PC-9 (cell line): Measurements from ENCODE around the gene CAPN9. TPM values are rescaled to one million over a fixed set of nuclear protein-coding genes. Genes with fewer than 3 reads are reported as not detected.
"Not testable (repeated sequence)": the region's sequence is repeated elsewhere in the genome, so short reads cannot be mapped to it uniquely, and the experiment has no call there.

ENCODE experiments used
- BruUV-seq: library from RNA; stranded (reverse); fragments of 400-500 nt; replicated peaks from 2 replicates; lab custom pipeline; 2021; lab: Mats Ljungman, UMichigan
- CTCF ChIA-PET: fragments of 300-600 bp; sonication (Branson Sonifier 250); formaldehyde crosslinking; loops from one replicate; lab custom pipeline; 2022; ENCODE audit warnings: antibody characterized with exemption; lab: Charles Lee
- POLR2A ChIA-PET: fragments of 300-600 bp; sonication (Branson Sonifier 250); formaldehyde crosslinking; loops from one replicate; lab custom pipeline; 2022; ENCODE audit warnings: antibody characterized with exemption; ENCODE audit not compliant: unreplicated experiment; lab: Charles Lee
- DNase-seq, 2 experiments: peaks; one replicate each; pipeline versions ENCODE4 v3.0.0 to v3.0.0-alpha.2; 2015 to 2022; ENCODE audit warnings: mixed read lengths in 1 of 2
- H2AFZ ChIP-seq: fragments of 200-600 bp; sonication (generic); 2 replicates; pipeline ENCODE4 v1.8.1; 2017; ENCODE audit warnings: antibody characterized with exemption
- H3F3A ChIP-seq: fragments of 200-600 bp; sonication (generic); 2 replicates; pipeline ENCODE4 v1.8.1; 2017; ENCODE audit warnings: antibody characterized with exemption, mild to moderate bottlenecking, low read depth; ENCODE audit not compliant: insufficient read depth
- H3K27ac ChIP-seq: fragments of 200-600 bp; sonication (generic); 2 replicates; pipeline ENCODE4 v1.6.1; 2016; ENCODE audit warnings: mixed run types
- H3K27me3 ChIP-seq: fragments of 200-600 bp; sonication (generic); 2 replicates; pipeline ENCODE4 v1.6.1; 2016; ENCODE audit warnings: low read depth, mixed run types; ENCODE audit not compliant: insufficient read depth
- H3K36me3 ChIP-seq: fragments of 200-600 bp; sonication (generic); 2 replicates; pipeline ENCODE4 v1.6.1; 2016; ENCODE audit warnings: low read depth, mixed run types
- H3K4me1 ChIP-seq: fragments of 200-600 bp; sonication (generic); replicated peaks from 2 replicates; pipeline ENCODE4 v1.6.1; 2016; ENCODE audit warnings: mixed run types; ENCODE audit not compliant: insufficient read depth
- H3K4me2 ChIP-seq: fragments of 200-600 bp; sonication (generic); 2 replicates; pipeline ENCODE4 v1.6.1; 2017; ENCODE audit warnings: mixed run types
- H3K4me3 ChIP-seq: fragments of 200-600 bp; sonication (generic); 2 replicates; pipeline ENCODE4 v1.6.1; 2016; ENCODE audit warnings: mixed run types
- H3K79me2 ChIP-seq: fragments of 200-600 bp; sonication (generic); 2 replicates; pipeline ENCODE4 v1.6.1; 2017; ENCODE audit warnings: low read depth, mixed run types
- H3K9me2 ChIP-seq: fragments of 200-600 bp; sonication (generic); 2 replicates; pipeline ENCODE4 v1.8.1; 2017; ENCODE audit warnings: mild to moderate bottlenecking; ENCODE audit not compliant: insufficient read depth
- H3K9me3 ChIP-seq: fragments of 200-600 bp; sonication (generic); 2 replicates; pipeline ENCODE4 v1.8.1; 2016; ENCODE audit warnings: low read depth; ENCODE audit not compliant: insufficient read depth
- H4K20me1 ChIP-seq: fragments of 200-600 bp; sonication (generic); 2 replicates; pipeline ENCODE4 v1.8.1; 2017; ENCODE audit not compliant: insufficient read depth
- EZH2 ChIP-seq: fragments of 200-600 bp; sonication (generic); IDR thresholded peaks from 2 replicates; pipeline ENCODE4 v1.8.0; 2017; ENCODE audit warnings: antibody characterized with exemption, low read depth
- intact Hi-C: fragments of 100-400 bp; cut with micrococcal nuclease; formaldehyde crosslinking; loops from one replicate; pipeline ENCODE4 v1.10.0; 2022; ENCODE audit not compliant: unreplicated experiment
- total RNA-seq: library from RNA; stranded (reverse); gene quantifications from 2 replicates; pipeline ENCODE4 v1.2.3, GENCODE V29; 2021
- TF ChIP-seq, protein P1 (sequence below): fragments of 200-600 bp; sonication (generic); conservative IDR thresholded peaks from 2 replicates; pipeline ENCODE4 v1.6.1; 2017; ENCODE audit warnings: mixed run types, antibody characterized with exemption, mild to moderate bottlenecking, moderate library complexity

CAPN9 gene
- total RNA-seq, 1 experiment from 2014 or later: not detected

DNA sequence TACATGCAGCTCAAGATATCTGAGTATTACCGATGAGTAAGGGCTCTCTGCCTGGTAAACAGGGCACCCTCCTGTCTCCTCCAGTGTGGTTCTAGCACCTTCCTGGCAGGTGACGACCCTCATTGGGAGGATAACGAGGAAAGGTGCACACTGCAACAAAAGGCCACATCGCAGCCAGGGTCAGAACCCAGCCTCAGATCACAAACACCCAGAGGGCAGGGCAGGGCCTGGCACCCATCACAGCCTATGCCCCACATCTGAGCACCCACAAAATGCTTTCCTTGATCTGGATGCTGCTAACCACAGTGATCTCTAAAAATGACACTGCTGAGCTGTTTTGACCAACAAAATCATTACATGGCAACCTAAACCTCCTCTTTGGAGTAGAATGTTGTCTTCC is 97.4 kb downstream of the CAPN9 start:
- intact Hi-C loops: no loop called here
- Histone ChIP-seq H3K79me2 (no peaks in the 10 kb centered on the region), H2AFZ (no peak overlapping the region), H3K4me2 (no peak overlapping the region), H3F3A (no peaks in the 10 kb centered on the region), H3K27ac (no peak overlapping the region), H4K20me1 (no peaks in the 10 kb centered on the region), H3K9me2 (no peaks in the 10 kb centered on the region), H3K4me3 (no peak overlapping the region), H3K4me1 (no peaks in the 10 kb centered on the region), H3K36me3 (no peaks in the 10 kb centered on the region), H3K9me3 (no peaks in the 10 kb centered on the region), H3K27me3 (no peaks in the 10 kb centered on the region)
- ChIA-PET CTCF (no interaction called here), POLR2A (no interaction called here)
- TF ChIP-seq, protein P1, sequence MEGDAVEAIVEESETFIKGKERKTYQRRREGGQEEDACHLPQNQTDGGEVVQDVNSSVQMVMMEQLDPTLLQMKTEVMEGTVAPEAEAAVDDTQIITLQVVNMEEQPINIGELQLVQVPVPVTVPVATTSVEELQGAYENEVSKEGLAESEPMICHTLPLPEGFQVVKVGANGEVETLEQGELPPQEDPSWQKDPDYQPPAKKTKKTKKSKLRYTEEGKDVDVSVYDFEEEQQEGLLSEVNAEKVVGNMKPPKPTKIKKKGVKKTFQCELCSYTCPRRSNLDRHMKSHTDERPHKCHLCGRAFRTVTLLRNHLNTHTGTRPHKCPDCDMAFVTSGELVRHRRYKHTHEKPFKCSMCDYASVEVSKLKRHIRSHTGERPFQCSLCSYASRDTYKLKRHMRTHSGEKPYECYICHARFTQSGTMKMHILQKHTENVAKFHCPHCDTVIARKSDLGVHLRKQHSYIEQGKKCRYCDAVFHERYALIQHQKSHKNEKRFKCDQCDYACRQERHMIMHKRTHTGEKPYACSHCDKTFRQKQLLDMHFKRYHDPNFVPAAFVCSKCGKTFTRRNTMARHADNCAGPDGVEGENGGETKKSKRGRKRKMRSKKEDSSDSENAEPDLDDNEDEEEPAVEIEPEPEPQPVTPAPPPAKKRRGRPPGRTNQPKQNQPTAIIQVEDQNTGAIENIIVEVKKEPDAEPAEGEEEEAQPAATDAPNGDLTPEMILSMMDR: no peak
- TF ChIP-seq EZH2: no peak
- no peak for DNase-seq
- BruUV-seq: no TSS peak

DNA sequence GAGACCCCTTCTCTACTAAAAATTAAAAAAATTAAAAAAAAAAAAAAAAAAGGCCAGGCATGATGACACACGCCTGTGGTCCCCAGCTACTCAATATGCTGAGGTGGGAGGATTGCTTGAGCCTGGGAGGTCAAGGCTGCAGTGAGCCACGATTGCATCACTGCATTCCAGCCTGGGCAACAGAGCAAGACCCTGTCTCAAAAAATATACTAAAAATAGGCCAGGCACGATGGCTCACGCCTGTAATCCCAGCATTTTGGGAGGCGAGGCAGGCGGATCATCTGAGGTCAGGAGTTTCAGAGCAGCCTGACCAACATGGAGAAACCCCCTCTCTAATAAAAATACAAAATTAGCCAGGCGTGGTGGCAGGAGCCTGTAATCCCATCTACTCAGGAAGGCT is 98.0 kb downstream of the CAPN9 start:
- H3K79me2 ChIP-seq, CTCF ChIA-PET, H3K4me2 ChIP-seq, H2AFZ ChIP-seq, H3K9me2 ChIP-seq, H3K4me3 ChIP-seq, POLR2A ChIA-PET, H3K27me3 ChIP-seq, BruUV-seq, H3F3A ChIP-seq, H3K4me1 ChIP-seq, H4K20me1 ChIP-seq, H3K36me3 ChIP-seq, DNase-seq, intact Hi-C loops, H3K27ac ChIP-seq, H3K9me3 ChIP-seq: not testable (repeated sequence)

DNA sequence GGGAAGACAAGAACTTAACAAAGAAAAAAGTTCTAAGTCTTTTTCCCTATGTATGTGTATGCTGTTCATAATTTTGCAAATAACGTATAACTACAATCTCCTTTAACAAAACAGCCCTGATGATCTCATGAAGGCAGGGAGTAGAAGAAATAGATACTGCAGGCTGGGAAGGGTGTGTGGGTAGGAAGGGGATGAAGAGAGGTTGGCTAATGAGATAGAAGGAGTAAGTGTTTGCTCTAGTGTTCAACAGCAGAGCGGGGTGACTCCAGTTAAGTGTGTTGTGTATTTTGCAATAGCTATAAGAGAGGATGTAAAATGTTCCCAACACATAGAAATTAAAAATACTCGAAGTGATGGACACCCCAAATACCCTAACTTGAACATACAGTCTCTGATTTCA is 101.0 kb downstream of the CAPN9 start:
- H2AFZ ChIP-seq: no peak overlapping the region
- H3F3A ChIP-seq: no peaks in the 10 kb centered on the region
- no peaks in the 10 kb centered on the region for H3K27me3 ChIP-seq
- H3K9me2 ChIP-seq: no peaks in the 10 kb centered on the region
- BruUV-seq: no TSS peak
- no peaks in the 10 kb centered on the region for H3K36me3 ChIP-seq
- CTCF ChIA-PET: no interaction called here
- H3K9me3 ChIP-seq: no peaks in the 10 kb centered on the region
- H4K20me1 ChIP-seq: no peaks in the 10 kb centered on the region
- H3K27ac ChIP-seq: no peak overlapping the region
- no peak overlapping the region for H3K4me2 ChIP-seq
- TF ChIP-seq, protein P1: no peak
- TF ChIP-seq EZH2: no peak
- H3K4me1 ChIP-seq: no peaks in the 10 kb centered on the region
- intact Hi-C loops: no loop called here
- no peak overlapping the region for H3K4me3 ChIP-seq
- no peaks in the 10 kb centered on the region for H3K79me2 ChIP-seq
- no peak for DNase-seq
- POLR2A ChIA-PET: no interaction called here

DNA sequence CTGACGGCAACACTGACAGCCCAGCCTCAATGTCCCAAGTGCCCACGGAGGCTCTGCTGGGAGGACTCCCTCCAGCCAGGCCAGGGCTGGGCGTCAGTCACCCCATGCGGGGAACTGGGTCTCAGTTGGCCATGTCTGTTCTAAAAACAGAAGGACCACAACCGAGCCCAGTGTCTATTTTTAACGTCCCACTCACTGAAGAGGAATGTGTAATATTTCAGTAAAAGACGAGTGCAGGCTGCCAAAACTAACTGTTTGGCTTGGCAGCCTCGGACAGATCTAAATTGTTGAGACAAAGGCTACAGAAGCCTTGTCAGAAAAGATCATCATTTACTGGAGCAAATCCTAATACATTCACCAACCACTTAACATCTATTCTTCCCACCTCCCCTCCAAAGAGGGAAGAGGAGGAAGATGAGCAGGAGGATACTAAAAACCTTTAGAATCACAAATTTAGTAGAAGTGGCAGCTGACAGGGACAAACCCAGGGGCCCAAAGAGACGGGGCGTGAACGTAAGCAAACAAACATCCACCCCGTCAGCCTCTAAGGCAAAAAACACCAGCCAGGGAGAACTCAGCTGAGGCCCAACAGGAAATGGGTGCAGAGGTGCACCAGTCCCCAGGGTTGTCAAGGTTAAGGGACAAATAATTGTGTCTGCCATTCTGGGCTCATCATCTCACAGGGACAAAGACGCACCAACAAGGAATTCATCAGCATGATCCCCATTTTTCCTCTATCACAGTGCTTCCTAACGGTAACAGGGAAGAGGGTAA is 102.5 kb downstream of the CAPN9 start:
- CTCF ChIA-PET: no interaction called here
- TF ChIP-seq, protein P1: no peak
- TF ChIP-seq EZH2: no peak
- Histone ChIP-seq H3K4me3 (no peak overlapping the region), H3K27ac (no peak overlapping the region), H3K27me3 (no peaks in the 10 kb centered on the region), H2AFZ (no peak overlapping the region), H3F3A (no peaks in the 10 kb centered on the region), H4K20me1 (no peaks in the 10 kb centered on the region), H3K79me2 (no peaks in the 10 kb centered on the region), H3K4me2 (no peak overlapping the region), H3K9me3 (no peaks in the 10 kb centered on the region), H3K36me3 (no peaks in the 10 kb centered on the region), H3K9me2 (no peaks in the 10 kb centered on the region), H3K4me1 (no peaks in the 10 kb centered on the region)
- intact Hi-C loops: no loop called here
- POLR2A ChIA-PET: no interaction called here
- DNase-seq: no peak
- no TSS peak for BruUV-seq
